NCI-H128 (cell line): ENCODE measurements around the gene PGP.

Source experiments
- DNase-seq: peaks from one replicate; lab custom pipeline; 2025; ENCODE audit not compliant: unreplicated experiment; lab: John Stamatoyannopoulos, UW

Gene PGP

DNA sequence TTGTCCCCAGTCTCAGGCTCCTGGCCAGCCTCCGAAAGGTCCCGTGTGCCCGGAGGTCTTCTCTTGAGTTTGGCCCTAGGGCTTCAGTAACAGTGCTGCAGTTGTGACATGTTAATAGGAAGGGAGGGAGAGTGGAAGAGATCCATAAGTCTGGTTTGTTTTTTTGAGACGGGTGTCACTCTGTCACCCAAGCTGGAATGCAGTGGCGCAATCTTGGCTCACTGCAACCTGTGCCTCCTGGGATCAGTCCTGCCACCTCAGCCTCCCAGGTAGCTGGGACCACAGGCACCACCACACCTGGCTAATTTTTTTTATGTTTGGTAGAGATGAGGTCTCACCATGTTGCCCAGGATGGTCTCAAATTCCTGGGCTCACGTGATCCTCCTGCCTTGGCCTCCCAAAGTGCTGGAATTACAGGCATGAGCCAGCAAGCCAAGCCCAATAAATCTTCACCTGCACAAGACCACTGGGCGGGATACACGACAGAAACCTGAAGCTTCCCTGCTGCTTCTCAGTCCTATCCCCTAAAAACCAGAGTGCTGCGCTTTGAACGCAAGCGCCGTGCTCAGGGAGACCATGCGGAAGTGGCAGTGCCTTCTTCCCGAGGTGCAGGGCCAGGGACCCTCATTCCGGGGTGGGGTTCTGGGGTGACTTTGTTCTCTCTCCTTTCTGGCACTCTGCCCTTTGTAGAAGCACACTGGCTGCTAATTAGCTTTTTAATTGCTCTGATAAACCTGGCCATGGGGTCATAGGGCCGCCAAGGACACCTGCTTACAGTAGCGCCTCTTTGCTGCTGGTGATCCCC is 48.2 kb downstream of the PGP start:
- no peak for DNase-seq

DNA sequence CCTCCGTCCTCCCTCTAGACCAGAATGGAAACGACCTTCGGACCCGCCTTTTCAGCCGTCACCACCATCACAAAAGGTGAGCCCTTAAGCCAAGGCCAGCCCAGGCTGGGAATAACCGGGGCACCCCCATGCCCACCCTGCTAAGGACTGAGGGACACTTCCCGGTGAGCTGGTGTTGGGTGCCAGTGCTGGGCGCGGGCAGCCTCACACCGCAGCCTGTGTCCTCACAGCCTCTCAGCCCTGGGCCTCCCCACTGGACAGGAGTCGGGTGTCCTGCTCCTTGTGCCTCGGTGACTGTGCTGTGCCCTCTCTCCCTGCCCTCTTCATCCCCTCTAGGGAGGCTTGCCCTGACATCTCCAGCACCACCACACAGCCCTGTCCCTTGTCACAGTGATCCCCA is 48.8 kb downstream of the PGP start:
- no peak for DNase-seq

DNA sequence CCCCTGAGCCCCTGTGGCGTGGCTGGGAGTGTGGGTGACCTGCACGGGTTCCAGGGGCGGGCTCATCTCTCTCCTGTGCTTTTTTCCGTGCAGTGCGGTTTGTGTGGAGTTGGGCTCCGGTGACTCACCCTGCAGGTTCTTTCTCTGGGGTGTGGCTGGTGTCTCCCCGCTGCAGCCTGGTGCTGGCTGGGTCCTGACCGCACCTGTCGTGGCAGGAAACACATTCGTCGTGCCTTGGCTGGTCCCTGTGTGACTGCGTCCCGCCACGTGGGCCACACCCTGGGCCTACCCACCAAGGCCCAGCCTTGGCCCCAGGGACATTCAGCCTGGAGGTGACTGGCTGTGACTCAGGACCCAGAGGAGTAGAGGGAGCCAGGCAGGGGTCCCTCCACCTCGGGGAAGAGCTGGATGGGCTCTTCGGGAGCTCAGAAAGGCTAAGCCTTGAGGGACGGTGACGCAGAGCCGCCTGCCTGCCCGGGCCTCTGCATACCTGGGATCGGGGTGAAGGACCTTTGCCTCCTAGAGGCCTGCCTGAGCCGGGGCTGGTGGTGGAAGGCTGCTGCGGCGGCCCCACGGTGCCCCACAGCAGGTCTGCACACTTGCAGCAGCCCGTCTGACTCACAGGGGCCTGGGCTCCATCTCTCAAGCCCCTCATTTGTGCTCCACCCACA is 51.3 kb downstream of the PGP start:
- no peak for DNase-seq

DNA sequence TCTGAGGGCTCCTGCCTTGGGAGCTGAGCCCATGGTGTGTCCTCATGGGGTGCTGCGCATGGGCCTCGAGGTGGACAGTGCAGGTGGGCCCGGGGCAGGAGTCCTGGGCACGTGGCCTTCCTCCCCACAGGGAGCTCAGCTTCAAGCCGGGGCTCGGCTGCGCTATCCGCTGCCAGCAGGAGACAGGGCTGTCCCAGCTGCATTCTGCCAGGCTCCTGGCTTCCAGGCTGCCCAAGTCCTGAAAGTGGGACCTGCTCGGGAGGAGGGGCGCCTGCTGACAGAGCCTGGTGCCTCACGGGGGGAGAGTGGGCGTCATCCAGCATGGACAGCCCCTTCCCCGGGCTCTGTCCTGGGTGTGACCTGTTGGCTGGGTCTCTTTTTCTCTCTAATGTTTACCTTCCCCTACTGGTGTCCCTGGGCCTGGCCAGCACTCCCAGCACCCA is 51.9 kb downstream of the PGP start:
- no peak for DNase-seq

DNA sequence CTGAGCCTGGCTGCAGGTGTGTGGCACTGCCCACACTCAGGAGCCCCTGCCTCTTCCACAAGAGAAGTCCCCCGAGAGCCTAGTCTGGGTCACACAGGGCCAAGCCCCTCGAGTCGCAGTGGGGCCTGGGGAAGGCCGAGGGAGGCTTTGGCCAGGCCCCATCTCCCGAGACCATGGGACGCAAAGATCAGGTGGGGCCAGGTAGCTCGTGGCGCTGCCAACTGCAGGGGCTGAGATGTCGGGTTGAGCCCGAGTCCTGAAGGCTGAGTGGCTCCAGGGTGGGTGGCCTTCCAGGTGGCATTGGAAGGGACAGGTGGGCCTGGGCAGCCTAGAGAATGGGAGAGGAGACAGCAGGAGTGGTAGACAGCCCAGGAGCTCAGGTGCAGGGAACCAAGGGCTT is 52.7 kb downstream of the PGP start:
- no peak for DNase-seq
